ENCODE results near the gene PRAMEF15.
"Not testable (repeated sequence)": the region's sequence is repeated elsewhere in the genome, so short reads cannot be mapped to it uniquely, and the experiment has no call there.

GRCh38 chr1:13289030-13289429 lies 26.4 kb upstream of the PRAMEF15 start:
- not testable (repeated sequence) for TF ChIP-seq EZH2phosphoT487 (IDR thresholded peaks at IDR 0.05; ENCODE audit: insufficient read depth, low read depth); EZH2 (IDR thresholded peaks at IDR 0.05; ENCODE audit: insufficient read depth, poor library complexity, severe bottlenecking)

All from GM23248 (cell line).